ENCODE data around the gene PDCD4.

The PDCD4 gene

GRCh38 chr10:110871298-110872084 is at the start of gene PDCD4:
PDCD4 (plus strand) TSS chr10:110871928; CDS start chr10:110876028, 4,100 bp downstream.
- peak; percentile 90 to 97 for DNase-seq (ENCODE audit: low read depth in 2 of 2)

GRCh38 chr10:110822035-110822711 is 49.6 kb upstream of the PDCD4 start:
- no peak for DNase-seq (ENCODE audit: low read depth in 2 of 2)

GRCh38 chr10:110822712-110823311 is 48.9 kb upstream of the PDCD4 start:
- DNase-seq (ENCODE audit: low read depth in 2 of 2) = no peak

GRCh38 chr10:110824152-110824441 is 47.6 kb upstream of the PDCD4 start:
- DNase-seq (ENCODE audit: low read depth in 2 of 2) = no peak

GRCh38 chr10:110824660-110825059 is 47.1 kb upstream of the PDCD4 start:
- DNase-seq (ENCODE audit: low read depth in 2 of 2) = no peak

- no peak for DNase-seq (ENCODE audit: low read depth in 2 of 2)
These were observed 46.2 kb upstream of the PDCD4 start for GRCh38 chr10:110825508-110825907.

GRCh38 chr10:110827410-110827809 is 44.3 kb upstream of the PDCD4 start:
- DNase-seq (ENCODE audit: low read depth in 2 of 2) = no peak

- no peak for DNase-seq (ENCODE audit: low read depth in 2 of 2)
These were observed 43.9 kb upstream of the PDCD4 start for GRCh38 chr10:110827875-110828274.

- DNase-seq (ENCODE audit: low read depth in 2 of 2) = no peak
These were observed 43.2 kb upstream of the PDCD4 start for GRCh38 chr10:110828525-110828924.

GRCh38 chr10:110829721-110830410 is 41.9 kb upstream of the PDCD4 start:
- DNase-seq (ENCODE audit: low read depth in 2 of 2) = no peak

- DNase-seq (ENCODE audit: low read depth in 2 of 2) = no peak
These were observed 38.3 kb upstream of the PDCD4 start for GRCh38 chr10:110833234-110833940.

GRCh38 chr10:110833941-110834628 is 37.6 kb upstream of the PDCD4 start:
- DNase-seq (ENCODE audit: low read depth in 2 of 2) = no peak

GRCh38 chr10:110834629-110835301 is 37.0 kb upstream of the PDCD4 start:
- no peak for DNase-seq (ENCODE audit: low read depth in 2 of 2)

GRCh38 chr10:110835841-110836240 is 35.9 kb upstream of the PDCD4 start:
- no peak for DNase-seq (ENCODE audit: low read depth in 2 of 2)

GRCh38 chr10:110836706-110837105 is 35.0 kb upstream of the PDCD4 start:
- DNase-seq (ENCODE audit: low read depth in 2 of 2) = no peak

GRCh38 chr10:110837418-110838171 is 34.1 kb upstream of the PDCD4 start:
- DNase-seq (ENCODE audit: low read depth in 2 of 2) = no peak

- no peak for DNase-seq (ENCODE audit: low read depth in 2 of 2)
These were observed 31.4 kb upstream of the PDCD4 start for GRCh38 chr10:110840225-110840922.

GRCh38 chr10:110840923-110841428 is 30.8 kb upstream of the PDCD4 start:
- DNase-seq (ENCODE audit: low read depth in 2 of 2) = no peak

GRCh38 chr10:110841767-110842267 is 29.9 kb upstream of the PDCD4 start:
- no peak for DNase-seq (ENCODE audit: low read depth in 2 of 2)
